GM18907 (cell line): ENCODE measurements around the gene EMC10.

ENCODE experiments used
- ATAC-seq: cut with Tn5 transposase; IDR thresholded peaks from one replicate; pipeline ENCODE4 v1.9.1; 2021; ENCODE audit warnings: mild to moderate bottlenecking, moderate library complexity; ENCODE audit not compliant: unreplicated experiment

Gene EMC10

DNA sequence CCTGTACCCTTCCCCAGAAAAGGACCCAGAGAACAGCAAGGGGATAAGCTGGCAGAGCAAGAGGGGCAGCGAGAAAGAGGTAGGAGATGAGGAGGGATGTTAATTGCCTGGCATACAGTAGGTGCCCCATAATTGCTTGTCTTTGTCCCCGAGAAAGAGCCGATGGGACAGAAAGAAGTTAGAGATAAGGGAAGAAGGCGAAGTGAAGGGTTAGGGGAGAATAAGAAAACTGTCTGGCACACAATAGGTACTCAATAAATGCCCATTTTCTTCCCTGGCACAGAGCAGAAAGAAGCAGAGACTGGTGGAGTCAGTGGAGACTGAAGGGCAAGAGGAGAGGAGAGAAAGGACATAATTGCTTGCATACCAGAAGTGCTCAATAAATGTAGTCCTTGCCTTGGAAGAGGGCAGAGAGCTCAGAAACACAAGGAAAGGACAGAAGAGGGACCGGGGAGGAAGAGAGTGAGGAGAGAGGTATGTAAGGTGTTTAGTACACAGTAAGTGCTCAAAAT, 18.8 kb downstream of the EMC10 start:
- ATAC-seq = no peak

- no peak for ATAC-seq
Measured at GRCh38 chr19:50496189-50497021, 20.1 kb downstream of the EMC10 start.

- no peak for ATAC-seq
Measured at GRCh38 chr19:50497022-50497405, 20.7 kb downstream of the EMC10 start.

DNA sequence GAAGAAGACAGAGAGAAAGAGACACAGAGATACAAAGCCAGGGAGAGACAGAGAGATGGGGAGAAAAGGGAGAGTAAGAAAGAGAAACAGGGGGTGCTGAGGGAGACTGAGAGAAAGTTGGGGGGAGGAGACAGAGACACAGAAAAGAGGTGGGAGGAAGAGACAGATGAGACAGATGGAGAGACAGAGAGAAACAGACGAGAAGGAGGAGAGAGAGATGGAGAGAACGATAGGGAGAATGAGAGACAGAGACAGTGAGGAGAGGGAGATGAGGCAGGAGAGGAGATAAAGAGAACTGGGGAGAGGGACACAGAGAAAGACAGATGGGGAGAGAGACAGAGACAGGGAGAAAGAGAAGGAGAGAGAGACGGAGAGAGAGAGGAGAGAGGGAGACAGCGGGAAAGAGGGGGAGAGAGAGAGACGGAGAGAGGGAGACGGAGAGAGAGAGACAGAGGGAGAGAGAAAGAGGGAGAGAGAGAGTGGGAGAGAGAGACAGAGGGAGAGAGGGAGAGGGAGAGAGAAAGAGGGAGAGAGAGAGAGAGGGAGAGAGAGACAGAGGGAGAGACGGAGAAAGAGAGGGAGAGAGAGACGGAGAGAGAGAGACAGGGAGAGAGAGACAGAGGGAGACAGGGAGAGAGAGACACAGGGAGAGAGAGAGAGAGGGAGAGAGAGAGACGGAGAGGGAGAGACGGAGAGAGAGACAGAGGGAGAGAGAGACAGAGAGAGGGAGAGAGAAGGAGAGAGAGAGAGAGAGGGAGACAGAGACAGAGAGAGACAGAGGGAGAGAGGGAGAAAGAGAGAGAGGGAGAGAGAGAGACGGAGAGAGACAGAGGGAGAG, 22.1 kb downstream of the EMC10 start:
- ATAC-seq = no peak

DNA sequence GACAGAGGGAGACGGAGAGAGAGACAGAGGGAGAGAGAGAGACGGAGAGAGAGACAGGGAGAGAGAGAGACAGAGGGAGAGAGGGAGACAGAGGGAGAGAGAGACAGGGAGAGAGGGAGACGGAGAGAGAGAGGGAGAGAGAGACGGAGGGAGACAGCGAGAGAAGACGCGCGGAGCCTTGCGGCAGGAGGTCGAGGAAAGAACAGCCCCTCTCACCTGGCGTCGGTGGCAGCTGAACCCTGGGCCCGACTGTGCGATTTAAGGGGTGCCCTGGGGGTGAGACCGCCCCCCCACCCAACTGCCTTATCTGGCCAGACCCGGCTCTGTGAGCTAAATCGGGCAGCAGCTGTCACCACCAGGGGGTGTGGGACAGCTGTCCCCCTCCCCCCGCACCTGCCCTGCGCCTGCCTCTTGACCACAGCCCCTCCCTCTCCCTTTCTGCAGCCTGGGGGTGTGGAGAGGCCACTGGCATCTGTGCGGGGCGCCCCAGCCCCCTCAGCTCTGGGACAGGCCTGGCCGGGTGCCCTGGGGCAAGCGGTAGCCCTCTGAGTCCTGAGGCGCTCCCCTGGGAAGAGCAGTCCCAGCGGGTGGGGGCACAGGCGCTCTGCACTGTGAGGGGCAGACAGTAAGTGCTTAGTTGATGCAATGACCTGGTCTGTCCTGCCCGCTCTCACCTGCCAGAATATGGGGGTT, 23.9 kb downstream of the EMC10 start:
- no peak for ATAC-seq

- no peak for ATAC-seq
Measured at GRCh38 chr19:50500753-50501151, 24.4 kb downstream of the EMC10 start.

DNA sequence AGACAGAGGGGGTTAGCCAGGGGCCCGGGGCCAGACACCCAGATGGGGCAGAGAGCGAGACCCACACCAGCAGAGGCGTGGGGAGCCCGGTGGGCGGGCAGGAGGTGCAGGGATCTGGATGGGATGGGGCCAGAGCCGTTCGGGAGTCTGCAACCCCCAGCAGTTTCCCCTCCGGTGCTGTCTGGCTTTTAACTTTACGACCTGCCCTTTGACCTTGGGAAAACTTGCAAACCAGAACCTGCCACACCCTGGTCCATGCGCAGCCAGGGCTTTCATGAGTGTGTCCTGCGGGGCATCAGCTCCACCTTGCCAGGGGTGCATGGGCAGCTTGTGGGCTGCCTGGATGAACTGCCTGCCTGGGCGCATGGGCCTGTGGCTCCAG, 24.9 kb downstream of the EMC10 start:
- no peak for ATAC-seq

- ATAC-seq = no peak
Measured at GRCh38 chr19:50501568-50502475, 25.5 kb downstream of the EMC10 start.

DNA sequence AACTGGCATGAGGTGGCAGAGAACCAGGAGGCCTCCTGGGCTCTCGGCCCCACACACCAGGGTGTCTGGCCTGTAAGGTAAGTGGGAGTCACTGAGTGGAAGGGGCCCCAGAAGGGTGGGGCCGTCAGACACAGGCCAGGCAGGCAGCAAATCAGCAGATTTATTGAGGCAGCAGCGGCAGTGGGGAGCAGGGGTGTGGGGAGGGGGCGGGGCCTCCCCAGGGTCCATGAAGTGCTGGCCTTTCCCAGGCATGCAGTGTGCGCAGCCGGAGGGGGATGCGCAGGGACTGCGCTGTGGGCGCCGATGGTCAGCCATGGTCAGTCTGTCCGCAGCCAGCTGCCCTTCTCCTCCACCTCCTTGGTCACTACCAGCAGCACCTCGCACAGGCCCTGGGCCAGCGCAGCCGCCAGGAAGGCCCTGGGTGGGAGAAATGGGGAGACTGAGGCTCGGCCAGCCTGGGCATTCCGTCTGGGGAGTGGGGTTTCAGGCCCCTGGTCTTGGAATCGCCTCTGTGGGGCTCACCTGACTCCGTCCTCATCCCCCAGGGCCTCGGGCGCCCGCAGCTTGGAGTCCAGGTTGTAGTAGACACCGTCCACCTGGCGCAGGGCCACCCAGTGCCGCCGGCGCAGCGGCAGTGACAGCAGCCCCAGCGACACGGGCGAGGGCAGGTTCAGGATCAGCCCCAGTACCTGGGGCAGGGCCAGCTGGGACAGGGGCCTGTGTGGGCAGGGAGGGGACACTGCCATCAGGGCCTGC, 29.7 kb downstream of the EMC10 start:
- no peak for ATAC-seq

GRCh38 chr19:50506700-50507099, 30.4 kb downstream of the EMC10 start:
- ATAC-seq = no peak

DNA sequence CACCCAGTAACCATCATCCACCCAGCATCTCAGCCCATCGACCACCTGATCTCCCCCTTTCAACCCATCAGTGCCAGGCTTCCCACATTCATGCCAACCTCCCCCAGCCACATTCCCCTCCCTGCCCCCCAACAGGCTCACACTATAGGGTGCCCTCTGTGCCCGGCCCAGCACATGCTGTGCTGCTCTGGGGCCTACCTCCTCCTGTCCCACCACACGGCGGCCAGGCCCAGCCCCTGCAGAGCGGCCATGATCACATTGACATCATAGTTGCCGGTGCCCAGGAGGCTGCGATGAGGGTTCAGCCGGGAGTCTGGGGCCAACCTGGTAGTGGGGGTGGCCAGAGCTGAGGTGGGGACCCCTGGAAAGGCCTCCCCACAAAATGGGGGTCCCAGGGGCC, 31.1 kb downstream of the EMC10 start:
- ATAC-seq = no peak

GRCh38 chr19:50508843-50509190, 32.5 kb downstream of the EMC10 start:
- ATAC-seq = no peak

GRCh38 chr19:50509366-50509765, 33.1 kb downstream of the EMC10 start:
- no peak for ATAC-seq

DNA sequence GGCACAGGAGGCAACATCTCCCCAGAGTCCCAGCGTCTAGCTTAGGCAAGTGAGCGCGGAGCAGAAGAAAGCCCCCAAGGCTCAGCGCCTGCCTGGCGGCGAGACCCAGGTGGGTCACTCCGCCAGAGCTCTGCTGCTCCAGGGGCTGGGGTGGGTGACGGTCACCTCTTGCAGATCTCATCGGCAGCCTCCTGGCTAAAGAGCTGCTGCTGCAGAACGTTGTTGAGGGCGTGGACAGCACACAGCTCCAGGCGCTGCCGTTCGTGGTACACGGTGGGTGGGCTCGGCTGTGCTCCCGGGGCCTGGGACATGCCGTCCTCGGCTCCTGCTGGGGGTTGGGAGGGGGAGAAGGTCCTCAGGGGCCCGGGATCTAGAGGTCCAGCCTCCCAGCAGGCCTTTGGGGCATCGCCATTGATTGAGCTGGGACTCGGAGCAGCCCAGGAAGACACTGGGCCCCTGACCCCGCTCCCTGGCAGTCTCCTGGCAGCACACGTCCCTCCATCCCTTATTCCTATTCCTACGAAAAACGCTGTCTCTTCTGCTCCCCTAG, 33.9 kb downstream of the EMC10 start:
- no peak for ATAC-seq

DNA sequence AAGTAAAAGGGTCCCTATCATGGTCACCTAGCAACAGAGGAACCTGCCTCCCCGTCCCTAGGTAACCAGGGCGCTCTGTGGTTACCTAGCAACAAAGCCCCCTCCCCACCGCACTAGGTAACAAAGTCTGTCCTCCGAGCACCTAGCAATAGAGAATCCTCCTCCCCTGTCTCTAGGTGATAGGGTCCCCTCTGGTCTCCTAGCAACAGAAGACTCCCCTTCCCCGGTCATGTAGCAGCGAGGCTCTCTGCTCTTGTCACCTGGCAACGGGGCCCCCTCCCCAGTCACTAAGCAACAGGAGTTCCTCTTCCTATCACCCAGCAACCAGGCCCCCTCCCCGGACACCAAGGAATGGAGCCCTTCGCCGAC, 34.4 kb downstream of the EMC10 start:
- ATAC-seq = no peak

- peak; percentile 85 for ATAC-seq
Measured at GRCh38 chr19:50511069-50511822, 34.9 kb downstream of the EMC10 start, which contains the start of gene JOSD2. JOSD2 (minus strand) TSS chr19:50511191; CDS start chr19:50510431, 760 bp downstream.

GRCh38 chr19:50512112-50512998, 36.0 kb downstream of the EMC10 start:
- ATAC-seq = no peak
